Activated CD4-positive, alpha-beta T cell treated with anti-CD3 and anti-CD28 coated beads, Interleukin-2, amount 50 U/mL, for 16 hours (primary cell): ENCODE data around the gene ULBP1.
A peak's percentile ranks its signal among the peaks of the same experiment; 100 is the strongest.
"Not testable (repeated sequence)": the region's sequence is repeated elsewhere in the genome, so short reads cannot be mapped to it uniquely, and the experiment has no call there.

Experiments
- DNase-seq: peaks from one replicate; pipeline ENCODE4 v3.0.0-alpha.2; 2020

Gene ULBP1, protein sequence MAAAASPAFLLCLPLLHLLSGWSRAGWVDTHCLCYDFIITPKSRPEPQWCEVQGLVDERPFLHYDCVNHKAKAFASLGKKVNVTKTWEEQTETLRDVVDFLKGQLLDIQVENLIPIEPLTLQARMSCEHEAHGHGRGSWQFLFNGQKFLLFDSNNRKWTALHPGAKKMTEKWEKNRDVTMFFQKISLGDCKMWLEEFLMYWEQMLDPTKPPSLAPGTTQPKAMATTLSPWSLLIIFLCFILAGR

DNA sequence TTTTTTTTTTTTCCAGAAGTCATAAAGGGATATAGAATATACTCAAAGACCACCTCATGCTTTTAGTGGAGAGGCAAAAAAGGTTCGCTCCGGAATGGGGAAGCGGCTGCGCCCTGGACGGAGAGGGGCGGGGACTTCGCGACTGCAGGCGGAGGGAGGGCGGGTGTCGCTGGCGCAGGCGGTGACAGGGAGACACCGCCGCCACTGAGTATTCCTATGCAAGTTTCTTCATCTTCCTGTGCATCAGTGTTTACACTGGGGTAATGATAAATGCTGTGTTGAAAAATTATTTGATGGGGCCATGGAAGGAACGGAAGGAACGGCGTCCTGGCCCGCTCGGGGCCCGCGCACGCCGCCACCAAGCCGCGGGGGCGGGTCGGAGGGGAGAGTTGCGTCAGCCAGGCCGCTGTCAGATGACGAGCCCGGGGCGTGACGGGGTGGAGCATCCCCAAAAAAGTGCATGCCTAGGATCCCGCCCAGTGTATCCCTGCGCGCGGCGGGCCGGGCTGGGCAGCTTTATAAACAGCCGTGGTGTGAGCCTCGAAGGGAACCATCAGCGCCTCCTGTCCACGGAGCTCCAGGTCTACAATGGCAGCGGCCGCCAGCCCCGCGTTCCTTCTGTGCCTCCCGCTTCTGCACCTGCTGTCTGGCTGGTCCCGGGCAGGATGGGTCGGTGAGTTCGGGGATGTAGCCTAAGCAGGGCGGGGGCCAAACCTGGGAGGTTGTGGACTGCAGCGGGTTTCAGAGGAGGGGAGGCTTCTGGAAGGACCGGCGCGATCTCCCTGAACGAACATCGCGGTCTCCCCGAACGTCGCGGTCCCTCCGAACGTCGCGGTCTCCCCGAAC, at the start of gene ULBP1:
Gene ULBP1 (plus strand): TSS at position 482 of the 846 bp plus-strand sequence. CDS start 107 bp downstream, at position 589.
- DNase-seq, result peak; percentile 80

DNA sequence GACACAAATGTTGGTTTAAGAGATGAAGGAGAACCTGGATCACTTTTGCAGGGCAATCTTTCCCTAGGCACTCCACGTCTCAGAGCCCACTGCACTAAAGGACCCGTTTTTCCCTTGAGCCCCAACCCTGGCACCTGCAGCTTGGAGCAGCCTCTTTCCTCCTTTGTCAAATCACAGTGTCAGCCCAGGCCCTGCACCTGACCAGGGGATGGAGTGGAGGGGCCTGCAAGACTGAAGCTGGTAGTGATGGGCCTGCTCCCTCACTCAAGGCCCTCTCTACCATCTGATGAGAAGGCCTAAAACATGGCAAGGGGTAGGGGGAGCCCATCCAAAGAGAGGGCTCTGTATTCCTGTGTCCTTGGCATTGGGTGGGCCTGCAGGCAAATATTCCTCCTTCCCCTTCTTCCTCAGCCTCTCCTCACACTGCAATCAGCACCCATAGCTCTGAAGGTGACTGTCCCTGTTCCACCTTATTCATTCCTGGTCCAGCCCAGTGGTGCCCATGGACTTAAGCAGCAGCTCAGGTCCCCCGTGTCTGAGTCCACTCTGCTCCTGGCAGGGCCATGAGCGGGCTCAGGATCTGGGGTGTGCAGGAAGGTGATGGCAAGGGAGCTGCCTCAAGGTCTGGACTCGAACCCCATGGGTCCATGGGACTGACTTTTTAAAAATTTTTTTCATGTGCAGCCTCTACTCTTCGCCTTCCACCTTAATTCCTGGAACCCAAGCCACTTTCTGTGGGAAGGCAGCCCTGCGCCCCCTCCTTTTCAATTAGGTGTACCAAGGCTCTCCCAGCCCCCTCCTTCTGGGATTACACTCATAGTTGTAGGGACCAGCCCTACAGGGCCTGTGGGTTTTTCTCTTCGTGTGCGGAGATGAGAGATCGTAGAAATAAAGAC, 47.5 kb upstream of the ULBP1 start:
- no peak for DNase-seq

DNA sequence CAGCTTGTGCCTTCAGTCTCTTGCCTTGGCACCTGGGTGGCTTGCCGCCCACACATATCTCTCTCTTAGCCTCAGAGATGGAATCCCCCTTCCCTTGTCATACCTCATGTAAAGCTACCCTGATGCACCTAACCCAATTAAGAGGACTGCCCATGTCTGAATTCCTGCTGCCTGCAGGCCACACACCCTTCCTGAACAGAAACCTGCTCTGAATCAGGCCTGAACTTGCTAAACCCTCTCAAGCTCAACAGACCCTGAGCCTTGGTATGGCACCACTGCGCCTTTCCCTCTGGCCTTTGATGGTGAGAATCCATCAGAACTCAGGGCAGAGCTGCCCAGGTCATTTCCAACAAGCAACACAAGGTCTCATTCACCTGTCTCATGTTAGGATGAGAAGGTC, 46.1 kb upstream of the ULBP1 start:
- DNase-seq, result no peak

DNA sequence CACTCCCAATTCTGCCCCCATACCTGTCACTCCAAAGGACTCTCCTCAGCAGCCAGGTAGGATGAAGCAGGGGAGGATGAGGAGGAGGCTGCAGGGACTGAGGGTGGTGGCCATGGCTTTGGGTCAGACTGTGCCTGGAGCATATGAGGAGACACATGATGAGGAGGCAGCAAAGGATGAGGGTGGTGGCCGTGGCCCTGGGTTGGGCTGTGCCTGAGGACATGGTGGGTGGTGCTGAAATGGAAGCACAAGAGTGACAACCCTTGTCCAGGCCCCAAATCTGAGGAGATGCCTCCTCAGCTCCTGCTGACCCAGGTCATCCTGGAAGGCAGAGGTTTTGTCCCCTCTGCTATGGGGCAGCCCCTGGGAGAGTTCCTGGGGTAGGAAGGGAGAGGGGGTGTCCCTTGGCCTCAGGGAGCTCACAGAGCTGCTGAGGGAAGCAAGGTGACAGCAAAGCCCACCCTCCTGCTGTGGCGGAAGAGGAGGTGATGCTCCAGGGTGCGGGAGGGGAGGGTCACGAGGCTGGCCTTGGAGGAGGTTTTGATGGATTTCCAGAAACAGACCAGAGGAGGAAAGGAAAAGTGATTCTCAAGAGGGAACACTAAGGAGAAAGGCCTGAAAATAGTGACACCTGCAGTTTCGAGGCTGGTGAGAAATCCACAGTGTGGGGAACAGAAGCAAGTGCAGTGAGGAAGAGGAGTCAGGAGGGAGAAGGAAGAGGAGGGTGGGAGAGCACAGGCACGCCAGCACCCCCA, 45.4 kb upstream of the ULBP1 start:
- DNase-seq, result no peak

DNA sequence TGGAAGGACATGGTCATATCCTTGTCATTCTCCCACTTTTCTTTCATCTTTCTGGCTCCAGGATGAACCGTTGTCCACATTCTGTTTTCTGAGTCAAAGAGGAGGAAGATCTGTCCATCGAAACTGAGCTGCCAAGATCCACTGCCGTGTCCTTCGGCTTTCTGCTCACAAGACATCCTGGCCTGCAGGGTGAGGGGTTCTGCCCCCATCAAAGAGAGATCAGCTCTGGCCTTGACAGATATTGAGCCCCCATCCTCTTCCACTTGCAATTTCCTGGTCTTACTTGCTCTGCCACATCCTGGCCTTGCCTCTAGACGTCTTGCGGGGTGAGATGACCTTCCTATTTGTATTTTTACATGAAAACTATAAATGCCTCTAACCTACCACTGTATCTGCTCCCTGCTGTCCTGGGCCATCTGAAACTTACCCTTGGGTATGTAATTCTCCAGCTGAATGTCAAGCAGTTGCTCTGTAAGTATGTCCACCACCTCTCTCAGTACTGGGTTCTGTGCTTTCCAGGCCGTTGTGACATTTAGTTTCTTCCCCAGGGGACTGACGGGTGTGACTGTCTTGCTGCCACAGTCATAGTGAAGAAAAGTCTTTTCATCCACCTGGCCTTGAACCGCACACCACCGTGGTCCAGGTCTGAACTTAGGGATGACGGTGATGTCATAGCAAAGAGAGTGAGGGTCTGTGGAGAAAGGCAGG, 44.5 kb upstream of the ULBP1 start:
- DNase-seq, result not testable (repeated sequence)

DNA sequence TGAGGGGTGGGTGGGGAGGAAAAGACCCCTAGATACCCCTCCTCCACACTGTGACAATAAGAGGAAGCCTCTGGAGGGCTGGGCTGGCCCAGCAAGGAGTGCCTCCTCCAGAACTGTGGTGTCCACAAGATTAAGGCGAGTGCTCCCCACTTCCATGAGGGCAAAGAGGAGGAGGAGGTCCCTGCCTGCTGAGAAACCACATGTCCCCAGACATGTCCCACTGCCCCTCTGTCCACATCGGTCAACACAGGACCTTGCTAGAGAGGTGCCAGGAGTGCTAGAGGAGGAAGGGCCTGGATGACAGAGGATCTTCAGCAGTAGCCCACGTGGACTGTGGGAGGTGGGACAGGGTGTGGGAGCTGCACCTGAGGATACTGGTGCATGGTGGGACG, 43.9 kb upstream of the ULBP1 start:
- DNase-seq, result no peak

DNA sequence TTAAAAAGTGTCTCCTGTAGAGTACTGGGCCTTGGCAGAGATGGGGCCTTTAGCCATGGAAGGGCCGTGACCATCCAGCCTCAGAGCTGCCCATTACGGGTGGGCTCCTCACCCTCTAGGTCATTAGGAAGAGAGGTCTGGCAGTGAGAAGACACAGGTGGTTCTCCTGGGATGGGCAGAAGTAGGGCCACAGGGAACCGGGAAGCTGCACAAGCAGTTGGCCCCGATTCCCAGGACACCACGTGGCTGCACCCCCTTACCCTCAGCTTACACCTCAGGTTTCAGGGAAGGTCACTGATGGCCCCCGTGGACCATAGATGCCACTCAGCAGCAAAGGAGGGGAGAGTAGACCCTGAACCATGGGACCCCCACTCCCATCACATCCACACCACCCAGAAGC, 42.4 kb upstream of the ULBP1 start:
- no peak for DNase-seq

DNA sequence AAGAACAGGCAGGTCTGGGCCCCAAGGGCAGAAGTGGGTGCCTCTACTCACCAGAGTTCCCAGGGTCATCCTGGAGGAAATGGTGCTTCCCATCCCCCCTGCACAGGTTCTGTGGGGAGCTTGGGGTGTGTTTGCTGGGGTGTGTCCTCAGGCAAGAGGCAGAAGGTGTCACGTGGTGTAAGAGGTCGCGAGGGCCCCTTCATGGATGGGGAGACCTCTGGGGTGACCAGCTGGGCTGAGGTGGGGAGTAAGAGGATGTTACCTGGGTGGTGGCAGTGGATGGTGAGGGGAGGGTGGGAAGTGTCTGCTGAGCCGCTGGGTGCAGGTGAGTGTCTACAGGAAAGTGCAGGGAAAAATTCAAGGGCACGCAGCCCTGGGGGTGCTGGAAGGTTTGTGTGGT, 41.7 kb upstream of the ULBP1 start:
- not testable (repeated sequence) for DNase-seq

DNA sequence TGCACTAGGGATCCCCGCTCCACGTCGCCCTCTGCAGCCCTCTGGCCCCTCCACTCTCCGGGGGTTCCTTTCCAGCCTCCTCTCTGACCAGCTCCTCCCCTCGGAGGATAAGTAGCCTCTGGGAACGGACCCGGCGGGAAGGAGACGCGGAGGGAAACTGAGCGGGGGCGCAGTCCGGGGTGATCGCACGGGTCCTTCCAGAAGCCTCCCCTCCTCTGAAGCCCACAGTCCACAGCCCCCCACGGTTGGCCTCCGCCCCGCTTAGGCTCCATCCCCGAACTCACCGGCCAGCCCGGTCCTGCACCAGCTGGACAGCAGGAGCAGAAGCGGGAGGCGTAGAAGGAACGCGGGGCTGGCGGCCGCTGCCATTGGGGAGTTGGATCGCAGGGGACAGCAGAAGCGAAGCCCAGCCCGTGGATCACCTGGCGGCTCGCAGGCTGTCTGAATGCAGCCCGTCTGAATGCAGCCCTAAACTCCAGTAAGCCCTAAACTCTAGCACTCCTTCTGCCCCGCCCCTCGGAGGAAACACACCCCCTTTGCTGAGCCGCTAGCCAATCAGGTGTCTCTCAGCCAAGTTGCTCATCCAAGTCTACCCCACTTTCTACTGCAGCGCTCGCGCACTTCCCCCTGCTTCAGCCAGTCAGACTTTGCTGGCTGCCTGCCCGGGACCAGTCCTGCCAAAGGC, 41.0 kb upstream of the ULBP1 start, which contains the start of gene RAET1G:
Gene RAET1G (minus strand): TSS at position 480 of the 685 bp plus-strand sequence. CDS start 111 bp downstream, at position 369.
- peak; percentile 83 for DNase-seq

DNA sequence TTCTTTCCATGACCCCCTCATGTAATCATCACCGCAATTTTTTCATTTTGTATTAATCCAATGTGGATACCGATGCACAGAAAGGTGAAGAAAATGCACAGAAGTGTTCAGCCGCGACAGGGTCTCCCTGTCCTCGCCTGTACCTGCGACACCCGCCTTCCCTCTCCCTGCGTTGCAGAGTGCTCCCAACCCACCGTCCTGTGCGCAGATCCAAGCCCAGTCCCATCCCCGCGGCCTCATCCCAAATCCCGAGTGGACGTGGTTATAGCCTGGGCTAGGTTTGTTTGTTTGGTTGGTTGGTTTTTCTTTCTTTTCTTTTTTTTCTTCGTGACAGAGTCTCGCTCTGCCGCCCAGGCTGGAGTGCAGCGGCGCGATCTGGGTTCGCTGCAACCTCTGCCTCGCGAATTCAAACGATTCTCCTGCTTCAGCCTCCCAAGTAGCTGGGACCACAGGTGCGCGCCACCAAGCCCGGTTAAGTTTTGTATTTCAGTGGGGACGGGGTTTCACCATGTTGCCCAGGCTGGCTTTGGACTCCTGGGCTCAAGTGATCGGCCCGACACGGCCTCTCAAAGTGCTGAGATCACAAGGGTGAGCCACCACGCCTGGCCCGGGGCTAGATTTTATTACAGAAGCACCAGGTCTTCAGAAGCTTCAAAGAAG, 40.3 kb upstream of the ULBP1 start:
- DNase-seq, result no peak

DNA sequence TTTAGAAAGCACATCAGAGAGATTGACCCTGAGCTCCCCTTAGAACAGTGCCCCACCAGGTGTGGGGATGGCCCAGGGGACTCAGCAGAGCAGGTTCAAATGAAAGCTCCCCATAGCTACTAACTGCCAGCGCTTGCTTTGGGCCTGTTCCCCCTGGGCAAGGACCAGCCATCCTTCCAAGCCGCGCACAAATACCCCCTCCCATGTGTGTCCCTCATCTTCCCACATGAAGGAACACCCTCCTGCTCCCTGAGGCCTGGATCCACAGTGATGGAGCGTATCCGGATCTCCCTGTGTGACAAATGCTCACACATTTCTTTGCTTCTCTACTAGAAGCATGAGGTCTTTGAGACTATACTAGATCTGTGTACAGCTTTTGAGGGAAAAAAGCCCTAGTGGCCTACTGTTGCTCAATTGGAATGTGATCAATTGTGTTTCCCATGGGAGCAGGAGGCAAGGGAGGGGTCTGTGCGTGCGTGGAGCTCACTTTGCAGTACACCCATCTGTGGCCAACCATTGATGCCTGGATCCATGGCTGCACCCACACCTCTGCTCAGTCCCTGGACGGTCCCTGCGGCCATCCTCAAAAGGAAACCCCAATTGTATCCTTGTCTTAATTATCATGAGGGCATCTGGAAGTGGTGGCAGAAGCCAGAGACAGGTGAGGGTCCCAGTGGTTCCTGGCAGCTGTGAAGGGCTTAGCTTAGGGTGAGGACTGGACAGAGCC, 39.4 kb upstream of the ULBP1 start:
- no peak for DNase-seq

DNA sequence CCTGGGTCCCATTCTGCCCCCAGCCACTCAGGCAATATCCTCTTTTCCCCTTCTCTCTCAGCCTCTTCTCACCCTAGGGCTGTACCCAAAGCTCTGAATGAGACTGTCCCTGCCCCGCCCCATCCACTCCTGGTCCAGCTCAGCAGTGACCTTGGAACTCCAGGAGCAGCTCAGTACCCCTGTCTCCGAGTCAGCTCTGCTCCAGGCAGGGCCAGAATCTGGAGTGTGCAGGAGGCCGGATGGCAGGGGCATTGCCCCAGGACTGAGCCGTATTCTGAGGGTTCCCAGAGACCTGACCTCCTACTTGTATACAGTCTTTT, 38.9 kb upstream of the ULBP1 start:
- no peak for DNase-seq

DNA sequence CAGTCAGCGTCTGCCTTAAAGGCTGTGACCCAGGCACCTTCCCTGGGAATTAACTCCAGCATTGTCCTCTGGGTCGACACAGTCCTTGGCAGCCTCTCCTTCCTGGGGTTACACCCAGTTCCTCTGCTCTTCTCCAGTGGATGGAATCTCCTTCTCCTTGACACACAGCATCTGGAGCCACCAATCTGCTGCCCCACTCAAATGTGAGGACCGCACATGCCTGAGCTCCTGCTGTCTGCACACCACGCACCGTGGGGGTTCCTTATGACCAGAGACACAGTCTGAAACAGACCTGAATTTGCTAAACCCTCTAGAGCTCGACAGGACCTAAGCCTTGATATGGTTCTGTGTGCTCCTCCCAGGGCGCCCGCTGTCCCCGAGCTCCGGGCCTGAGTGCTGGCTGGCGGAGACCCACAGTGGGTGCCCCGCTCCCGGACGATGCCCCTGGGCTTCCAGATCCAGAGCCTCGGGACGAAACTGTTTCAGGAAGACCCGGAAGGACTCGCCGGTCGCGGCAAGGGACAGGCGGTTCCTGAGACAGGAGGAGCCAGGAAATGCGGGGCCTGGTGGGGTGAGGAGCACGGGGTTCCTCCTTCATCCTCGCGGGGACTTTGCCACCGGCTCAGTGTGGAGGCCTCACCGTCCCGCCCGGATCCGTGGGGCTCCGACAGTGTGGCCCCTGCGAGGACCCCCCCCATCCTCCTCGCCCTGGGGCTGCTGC, 38.3 kb upstream of the ULBP1 start:
- DNase-seq, result no peak

DNA sequence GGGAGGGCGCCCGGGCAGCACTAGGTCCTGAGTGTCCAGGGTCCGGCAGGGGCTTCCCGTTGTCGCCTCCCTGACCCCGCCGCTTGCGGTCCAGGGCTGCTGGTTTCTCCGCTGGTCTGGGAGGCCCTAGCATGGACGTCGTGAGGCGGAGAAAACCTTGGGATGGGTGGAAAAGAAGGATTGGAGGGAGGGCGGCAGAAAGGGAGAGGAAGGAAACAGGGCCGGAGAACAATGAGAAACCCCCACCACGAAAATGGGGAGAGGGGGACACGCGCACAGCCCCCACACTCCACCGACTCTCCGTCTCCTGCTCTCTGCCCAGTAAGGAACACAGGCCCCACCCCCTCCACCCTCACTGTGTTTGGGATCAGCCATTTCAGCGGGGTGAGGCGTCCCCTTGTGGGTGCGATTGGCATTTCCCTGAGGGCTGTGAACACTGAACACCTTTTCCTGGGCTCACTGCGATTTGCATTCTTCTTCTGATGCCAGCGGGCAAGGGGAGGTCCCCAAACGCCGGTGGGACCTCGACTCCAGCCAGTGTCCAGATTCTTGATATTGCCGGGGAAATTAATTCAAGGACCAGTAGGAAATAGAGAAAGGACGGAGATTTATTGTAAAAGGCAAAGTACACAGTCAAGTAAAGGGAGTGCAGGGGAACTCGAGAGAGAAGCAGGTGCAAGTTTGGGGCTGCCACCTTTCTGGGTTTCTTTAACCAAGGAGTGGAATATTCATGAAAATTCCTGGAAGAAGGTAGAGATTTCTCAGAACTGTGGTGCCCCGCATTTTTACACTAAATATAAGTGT, 37.6 kb upstream of the ULBP1 start:
- peak; percentile 77 for DNase-seq

DNA sequence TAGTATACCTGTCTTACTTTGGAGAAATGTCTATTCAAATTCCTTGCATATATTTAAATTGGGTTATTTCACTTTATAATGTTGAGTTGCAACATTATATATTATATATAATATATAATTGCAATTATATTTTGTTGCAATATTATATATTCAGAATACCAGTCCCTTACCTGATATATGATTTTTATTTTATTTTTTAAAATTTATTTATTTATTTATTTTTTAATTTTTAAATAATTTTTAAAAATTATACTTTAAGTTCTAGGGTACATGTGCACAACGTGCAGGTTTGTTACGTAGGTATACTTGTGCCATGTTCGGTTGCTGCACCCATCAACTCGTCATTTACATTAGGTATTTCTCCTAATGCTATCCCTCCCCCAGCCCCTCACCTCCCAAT, 36.7 kb upstream of the ULBP1 start:
- DNase-seq, result not testable (repeated sequence)

DNA sequence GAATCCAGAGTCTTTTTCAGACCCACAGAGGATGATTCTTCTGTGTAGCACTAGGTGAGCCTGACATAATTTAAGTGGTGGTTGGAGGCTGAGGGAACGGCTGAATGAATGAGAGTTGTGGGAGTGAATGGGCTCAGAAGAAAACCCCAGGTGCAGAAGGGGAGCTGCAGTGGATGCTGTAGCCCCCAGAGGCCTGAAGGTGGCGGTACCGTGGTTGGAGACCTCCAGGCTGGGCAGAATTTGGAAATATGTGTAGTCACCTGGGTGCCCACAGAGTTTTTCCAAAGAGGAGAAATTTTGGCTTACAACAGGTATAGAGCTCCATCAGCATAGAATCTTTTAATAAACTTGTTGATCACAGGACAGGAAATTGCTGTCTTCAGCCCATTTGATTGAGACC, 34.3 kb upstream of the ULBP1 start:
- DNase-seq, result no peak

DNA sequence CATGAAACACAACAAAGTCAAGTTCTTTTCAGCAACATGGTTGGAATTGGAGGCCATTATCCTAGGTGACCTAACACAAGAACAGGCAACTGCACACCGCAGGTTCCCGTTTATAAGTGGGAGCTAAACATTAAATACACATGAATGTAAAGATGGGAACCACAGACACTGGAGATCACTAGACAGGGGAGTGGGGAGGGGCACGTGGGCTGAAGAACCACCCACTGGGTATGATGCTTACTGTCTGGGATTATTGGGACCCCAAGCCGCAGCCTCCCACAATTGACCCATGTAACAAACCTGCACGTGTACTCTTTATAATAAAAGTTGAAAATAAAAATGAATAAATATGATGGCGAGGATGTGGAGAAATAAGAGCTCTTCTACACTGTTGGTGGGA, 32.2 kb upstream of the ULBP1 start:
- DNase-seq, result no peak

DNA sequence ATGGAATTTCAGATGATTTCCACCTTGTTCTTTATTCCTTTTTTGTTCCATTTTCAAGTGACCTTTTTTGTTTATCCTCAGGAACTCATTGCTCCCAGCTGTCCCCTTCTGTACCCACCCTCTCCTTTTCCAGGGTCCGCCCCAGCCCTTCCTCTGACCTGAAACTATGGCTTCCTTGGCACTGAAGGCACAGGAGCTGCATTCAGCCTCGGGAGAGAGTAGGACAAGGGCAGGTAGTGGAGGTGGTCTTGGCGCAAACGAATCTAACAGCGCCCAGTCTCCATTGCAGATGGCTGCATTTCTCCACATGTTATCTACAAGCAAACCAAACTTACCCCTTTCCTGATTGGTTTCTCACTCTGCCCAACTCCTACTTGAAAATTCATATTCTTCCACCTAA, 30.7 kb upstream of the ULBP1 start:
- no peak for DNase-seq

DNA sequence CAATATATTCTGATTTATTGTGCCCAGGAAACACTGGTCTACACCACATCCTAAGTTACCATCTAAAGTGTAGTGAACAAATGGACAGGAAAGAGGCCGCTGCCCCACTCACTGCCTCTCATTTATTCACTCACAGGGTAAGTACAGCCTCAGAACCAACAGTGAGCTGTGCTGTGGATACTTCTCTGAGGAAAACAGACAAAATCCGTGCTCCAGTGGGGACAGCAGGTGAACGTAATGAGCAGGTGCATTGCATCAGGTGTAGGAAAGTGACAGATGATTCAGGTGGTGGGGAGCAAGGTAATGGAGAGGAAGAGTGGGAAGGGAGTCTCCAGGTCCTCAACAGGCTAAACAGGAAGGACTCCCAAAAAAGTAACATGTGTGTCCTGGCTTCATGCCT, 30.3 kb upstream of the ULBP1 start:
- DNase-seq, result no peak
